Midbrain (tissue), 1 donor: ENCODE results near the gene GOLGA6L1.
"Not testable (repeated sequence)": the region's sequence is repeated elsewhere in the genome, so short reads cannot be mapped to it uniquely, and the experiment has no call there.

Source experiments
- DNase-seq: peaks from one replicate; lab custom pipeline; 2025; lab: John Stamatoyannopoulos, UW

The GOLGA6L1 gene, protein sequence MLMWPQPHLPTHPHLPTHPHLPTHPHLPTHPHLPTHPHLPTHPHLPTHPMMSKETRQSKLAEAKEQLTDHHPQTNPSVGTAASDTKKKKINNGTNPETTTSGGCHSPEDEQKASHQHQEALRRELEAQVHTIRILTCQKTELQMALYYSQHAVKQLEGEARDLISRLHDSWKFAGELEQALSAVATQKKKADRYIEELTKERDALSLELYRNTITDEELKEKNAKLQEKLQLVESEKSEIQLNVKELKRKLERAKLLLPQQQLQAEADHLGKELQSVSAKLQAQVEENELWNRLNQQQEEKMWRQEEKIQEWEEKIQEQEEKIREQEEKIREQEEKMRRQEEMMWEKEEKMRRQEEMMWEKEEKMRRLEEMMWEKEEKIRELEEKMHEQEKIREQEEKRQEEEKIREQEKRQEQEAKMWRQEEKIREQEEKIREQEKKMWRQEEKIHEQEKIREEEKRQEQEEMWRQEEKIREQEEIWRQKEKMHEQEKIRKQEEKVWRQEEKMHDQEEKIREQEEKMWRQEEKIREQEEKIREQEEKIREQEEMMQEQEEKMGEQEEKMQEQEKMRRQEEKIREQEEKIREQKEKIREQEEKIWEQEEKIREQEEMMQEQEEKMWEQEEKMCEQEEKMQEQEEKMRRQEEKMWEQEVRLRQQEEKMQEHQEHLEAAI

DNA sequence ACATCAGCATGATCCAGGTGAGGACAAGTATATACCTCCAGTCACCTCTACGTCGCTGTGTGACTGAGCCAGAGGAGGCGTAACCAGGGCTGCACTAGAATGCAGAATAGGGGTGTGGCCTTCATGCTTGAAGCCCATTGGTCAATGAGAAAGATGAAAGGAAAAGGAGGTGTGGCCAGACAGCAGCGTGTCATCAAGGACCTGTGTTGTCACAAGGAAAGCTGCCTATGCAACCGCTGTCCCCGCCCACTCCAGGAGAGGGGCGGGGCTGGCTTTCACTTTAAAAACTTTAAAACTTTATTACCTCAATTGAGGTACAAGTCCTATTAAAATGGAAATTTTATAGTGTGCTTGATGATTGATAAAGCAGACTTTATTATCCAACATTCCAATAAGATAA is at the start of gene GOLGA6L1:
TSS of gene GOLGA6L1 (minus strand) at position 101 of the 400 bp plus-strand sequence. CDS start at position 10, 91 bp downstream.
- not testable (repeated sequence) for DNase-seq

GRCh38 chr15:23181201-23181600 is 44.6 kb upstream of the GOLGA6L1 start:
- not testable (repeated sequence) for DNase-seq

DNA sequence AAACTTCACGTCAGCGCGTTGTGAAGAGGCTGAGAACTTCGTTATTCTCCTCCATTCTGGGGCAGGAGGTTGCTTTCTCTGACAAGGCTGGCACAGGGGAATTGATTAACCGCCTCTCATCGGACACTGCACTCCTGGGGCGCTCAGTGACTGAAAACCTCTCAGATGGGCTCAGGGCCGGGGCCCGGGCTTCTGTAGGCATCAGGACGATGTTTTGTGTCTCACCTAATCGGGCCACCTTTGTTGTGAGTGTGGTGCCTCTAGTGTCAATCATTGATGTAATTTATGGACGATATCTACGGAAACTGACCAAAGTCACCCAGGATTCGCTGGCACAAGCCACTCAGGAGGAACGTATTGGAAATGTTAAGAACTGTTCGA is 43.9 kb upstream of the GOLGA6L1 start:
- not testable (repeated sequence) for DNase-seq

DNA sequence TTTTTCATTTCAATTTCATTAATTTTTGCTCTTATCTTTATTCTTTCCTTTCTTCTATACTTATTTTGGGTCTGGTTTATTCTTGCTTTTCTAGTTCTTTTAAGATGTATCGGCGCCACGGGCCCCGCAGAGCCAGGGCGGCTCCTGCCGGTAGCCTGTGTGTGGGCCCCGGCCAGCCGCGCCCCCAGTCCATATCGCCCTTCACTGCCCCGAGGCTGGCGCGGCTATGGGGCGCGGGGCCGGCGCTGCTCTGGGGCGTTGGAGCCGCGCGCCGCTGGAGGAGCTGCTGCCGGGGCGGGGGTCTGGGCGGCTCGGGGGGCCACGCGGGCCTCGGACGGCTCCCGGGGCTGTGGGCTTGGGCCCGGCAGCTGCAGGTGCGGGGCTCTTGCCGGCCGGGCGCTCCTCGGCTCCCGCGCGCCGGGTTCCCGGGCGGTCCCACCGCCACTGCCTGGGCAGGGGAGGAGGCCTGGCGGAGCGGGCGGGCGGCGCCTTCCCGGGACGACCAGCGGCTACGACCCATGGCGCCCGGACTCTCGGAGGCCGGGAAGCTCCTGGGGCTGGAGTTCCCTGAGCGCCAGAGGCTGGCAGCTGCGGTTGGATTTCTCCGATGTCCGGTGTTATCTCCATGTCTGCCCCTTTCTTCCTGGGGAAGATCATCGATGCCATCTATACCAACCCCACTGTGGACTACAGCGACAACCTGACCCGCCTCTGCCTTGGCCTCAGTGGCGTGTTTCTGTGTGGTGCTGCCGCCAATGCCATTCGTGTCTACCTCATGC is 43.3 kb upstream of the GOLGA6L1 start:
- DNase-seq, result not testable (repeated sequence)

- DNase-seq, result not testable (repeated sequence)
Measured at GRCh38 chr15:23176683-23177082, 40.1 kb upstream of the GOLGA6L1 start.

- not testable (repeated sequence) for DNase-seq
Measured at GRCh38 chr15:23175606-23176005, 39.0 kb upstream of the GOLGA6L1 start.

GRCh38 chr15:23174609-23175140 is 38.1 kb upstream of the GOLGA6L1 start:
- DNase-seq, result not testable (repeated sequence)

- DNase-seq, result not testable (repeated sequence)
Measured at GRCh38 chr15:23132787-23133186, 3.8 kb downstream of the GOLGA6L1 start.

GRCh38 chr15:23118208-23118607 is 18.4 kb downstream of the GOLGA6L1 start:
- no peak for DNase-seq

DNA sequence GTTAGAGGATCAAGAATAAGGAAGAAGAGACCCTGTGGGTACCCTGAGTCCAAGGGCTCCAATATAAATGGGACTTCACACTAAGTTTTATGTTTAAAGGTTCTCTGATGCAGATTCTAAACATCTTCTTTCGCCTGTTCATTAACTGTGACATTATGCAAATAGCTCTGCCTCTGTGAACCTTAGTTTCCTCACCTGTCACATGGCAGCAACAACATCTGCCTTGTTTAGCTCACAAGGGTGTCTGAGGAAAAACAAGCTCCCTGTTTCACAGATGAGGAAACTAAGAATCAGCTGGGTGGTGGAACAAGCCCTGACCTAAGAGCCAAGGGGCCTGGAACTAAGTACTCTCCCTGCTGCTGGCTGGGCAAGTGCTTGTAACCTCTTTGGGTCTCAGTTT is 40.8 kb downstream of the GOLGA6L1 start:
- DNase-seq, result no peak

GRCh38 chr15:23083115-23083514 is 53.5 kb downstream of the GOLGA6L1 start:
- DNase-seq, result no peak

- not testable (repeated sequence) for DNase-seq
Measured at GRCh38 chr15:23081996-23082737, 54.5 kb downstream of the GOLGA6L1 start.

DNA sequence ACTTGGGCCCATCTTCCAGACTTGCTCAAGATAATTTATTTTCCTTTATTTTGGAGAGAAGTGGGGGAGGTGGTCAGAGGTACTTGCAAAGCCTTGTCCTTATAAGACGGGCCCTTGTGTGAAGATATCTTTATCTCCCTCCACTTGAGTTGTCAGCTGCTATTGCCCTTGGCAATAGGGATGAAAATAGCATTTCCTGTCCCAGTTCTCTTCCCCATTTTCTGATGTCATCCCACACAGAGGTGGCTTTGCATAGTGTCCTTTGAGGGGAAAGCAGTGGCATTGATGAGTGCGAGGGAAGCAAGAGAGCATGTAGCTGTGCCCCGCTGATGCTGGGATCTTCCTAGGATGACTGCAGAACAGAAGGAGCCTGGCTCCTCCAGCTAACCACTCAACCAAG is 55.4 kb downstream of the GOLGA6L1 start:
- peak; percentile 12 for DNase-seq

DNA sequence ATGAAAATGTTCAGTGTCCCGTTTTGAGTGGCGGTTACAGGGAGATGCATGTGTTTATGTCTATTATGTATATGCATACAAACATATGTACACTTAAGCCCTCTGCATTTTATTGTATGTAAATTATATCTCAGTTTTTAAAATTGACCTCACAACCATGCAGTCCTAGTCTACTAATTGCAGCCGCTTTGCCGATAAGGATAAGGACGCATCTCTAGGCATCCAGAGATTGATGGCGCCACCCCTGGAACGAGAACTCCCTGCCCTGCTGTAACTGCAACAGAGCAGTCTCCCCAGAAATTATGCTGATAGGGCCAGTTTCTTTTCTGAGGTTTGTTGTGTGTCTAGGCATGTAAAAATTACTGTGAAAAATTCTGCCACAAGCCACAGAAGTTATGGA is 56.9 kb downstream of the GOLGA6L1 start:
- DNase-seq, result no peak
